Muscle layer of colon (tissue), 2 donors: ENCODE data around the gene STARD8.
A peak's percentile ranks its signal among the peaks of the same experiment; 100 is the strongest.

Source experiments
- H3K27ac ChIP-seq: one replicate; pipeline ENCODE4 v1.7.0; 2013; ENCODE audit warnings: low read depth, mild to moderate bottlenecking, low read length, moderate library complexity
- H3K27me3 ChIP-seq, 2 donors: one replicate each; pipeline ENCODE4 v1.7.0; 2013; ENCODE audit warnings: low read length in 2 of 2, mild to moderate bottlenecking in 2 of 2; ENCODE audit not compliant: insufficient read depth in 2 of 2, control insufficient read depth in 1 of 2
- H3K36me3 ChIP-seq: one replicate; pipeline ENCODE4 v1.7.0; 2013; ENCODE audit warnings: mild to moderate bottlenecking, low read length; ENCODE audit not compliant: insufficient read depth
- H3K4me1 ChIP-seq: one replicate; pipeline ENCODE4 v1.7.0; 2013; ENCODE audit warnings: mild to moderate bottlenecking, low read length; ENCODE audit not compliant: insufficient read depth
- H3K4me3 ChIP-seq, 2 donors: one replicate each; pipeline ENCODE4 v1.7.0; 2013; ENCODE audit warnings: low read length in 2 of 2, low read depth in 1 of 2, mild to moderate bottlenecking in 1 of 2, moderate library complexity in 1 of 2
- H3K9ac ChIP-seq: one replicate; pipeline ENCODE4 v1.7.0; 2013; ENCODE audit warnings: low read length
- H3K9me3 ChIP-seq: one replicate; pipeline ENCODE4 v1.7.0; 2013; ENCODE audit warnings: mild to moderate bottlenecking, low read length
- donor health status: abdominal sarcoma.
- donor health status: Adenocarcinoma of cecum.

The STARD8 gene

DNA sequence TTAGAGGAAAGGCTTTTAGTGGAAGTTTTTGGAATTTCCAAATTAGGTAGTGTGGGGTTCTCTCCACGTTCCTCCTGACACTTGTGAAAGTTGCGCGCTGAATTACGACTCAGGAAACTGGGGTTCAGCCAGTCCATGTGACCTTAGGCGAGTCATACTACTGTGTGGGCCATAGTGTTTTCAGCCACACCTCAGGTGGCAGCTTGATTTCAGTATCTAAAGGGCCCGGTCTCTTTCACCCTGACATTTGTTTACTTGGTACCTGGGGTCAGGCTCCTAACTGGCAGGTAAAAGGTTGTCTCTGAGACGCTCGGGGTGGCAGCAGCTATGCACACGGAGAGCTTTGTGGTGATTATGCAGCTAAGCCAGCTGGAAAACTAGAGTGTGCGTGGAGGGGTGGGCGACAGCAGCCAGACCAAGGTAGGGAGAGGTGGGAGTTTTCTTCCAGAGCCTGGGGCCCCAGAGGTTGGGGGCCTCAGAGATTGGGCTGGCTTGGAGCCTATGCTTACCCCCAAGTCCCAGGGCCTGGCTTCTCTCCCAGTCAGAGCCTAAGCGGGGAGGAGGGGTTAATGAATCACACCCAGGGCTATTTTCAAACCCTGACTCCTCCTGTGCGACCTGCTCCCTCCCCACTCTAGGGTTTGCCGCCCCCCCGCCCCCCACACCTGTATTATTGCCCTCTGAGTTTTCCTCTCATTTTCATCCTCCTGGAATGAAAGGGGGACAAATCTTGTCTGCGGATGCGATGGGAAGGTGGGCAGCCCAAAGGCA is 47.2 kb downstream of the STARD8 start:
- Histone ChIP-seq H3K27ac (peak overlapping the region; percentile 44), H3K36me3 (no peaks in the 10 kb centered on the region), H3K9ac (no peak overlapping the region), H3K27me3 (peaks cover 0 to 28% of the 10 kb centered on the region in 2 donors), H3K9me3 (no peaks in the 10 kb centered on the region), H3K4me3 (peak overlapping the region in 1 of 2 donors; percentile 49), H3K4me1 (no peaks in the 10 kb centered on the region)

DNA sequence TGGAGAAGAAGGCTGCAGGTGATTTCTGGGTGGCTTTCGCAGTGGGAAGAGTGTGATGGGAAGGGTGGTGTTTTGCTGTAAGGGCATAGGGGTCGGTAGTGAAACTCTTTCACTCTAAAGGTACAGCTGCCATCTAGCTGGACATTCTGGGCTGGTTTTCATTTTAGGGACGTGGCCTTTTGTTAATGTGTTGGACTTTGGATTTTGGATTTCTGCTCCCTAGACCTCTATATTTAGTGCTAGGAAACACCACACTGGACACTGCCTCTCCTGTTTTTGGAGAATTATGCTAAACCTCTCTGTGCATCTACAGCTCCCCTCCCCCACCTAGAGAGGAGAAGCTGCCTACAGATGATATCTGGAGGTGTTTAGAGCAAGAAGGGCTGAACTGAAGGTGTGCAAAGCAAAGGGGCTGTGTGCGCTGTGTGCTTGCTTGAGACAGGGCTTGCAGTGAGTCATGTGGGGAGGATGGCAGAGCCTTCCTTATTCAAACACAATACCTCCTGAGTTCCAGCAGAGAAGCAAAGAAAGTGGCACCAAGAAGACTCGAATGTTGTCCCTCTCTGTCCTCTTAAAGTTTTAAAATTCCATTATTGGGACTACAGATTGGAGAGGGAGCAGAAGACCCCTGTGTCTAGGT is 47.9 kb downstream of the STARD8 start:
- H3K27me3 ChIP-seq = peaks cover 0 to 28% of the 10 kb centered on the region in 2 donors
- no peak overlapping the region for H3K9ac ChIP-seq
- H3K27ac ChIP-seq = no peak overlapping the region
- H3K4me3 ChIP-seq = no peak overlapping the region
- H3K4me1 ChIP-seq = no peaks in the 10 kb centered on the region
- no peaks in the 10 kb centered on the region for H3K36me3 ChIP-seq
- no peaks in the 10 kb centered on the region for H3K9me3 ChIP-seq

DNA sequence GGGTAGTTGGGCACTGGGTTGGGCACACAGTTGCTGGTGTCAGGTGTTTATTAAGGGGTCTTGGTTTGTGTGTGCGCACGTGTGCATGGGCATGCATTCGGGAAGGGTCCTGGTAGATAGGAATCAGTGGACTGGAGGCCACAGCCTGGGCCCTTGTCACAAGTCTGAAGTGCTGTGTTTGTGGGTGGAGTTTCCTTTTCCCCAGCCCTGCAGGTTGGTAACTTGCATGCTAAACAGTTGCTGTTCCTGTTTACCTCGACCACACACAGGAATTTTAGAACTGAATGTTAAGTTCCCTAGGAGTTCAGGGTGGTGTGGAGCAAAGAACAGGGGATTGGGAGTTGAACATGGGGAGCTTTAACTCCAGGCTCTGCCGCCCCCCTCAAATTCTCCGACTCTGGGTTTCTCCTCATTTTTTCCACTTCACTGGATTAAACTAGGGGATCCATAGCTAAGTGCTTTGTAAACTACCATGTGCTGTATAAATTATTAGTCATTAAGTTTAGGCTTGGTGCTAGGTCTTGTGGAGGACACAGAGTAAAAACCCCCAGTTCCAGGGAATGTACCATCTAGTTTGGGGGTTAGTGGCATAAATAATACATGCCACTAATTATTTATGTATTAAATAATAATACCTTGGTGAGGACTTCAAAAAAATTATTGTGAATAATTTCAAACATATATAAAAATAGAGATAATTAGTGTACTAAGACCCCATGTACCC is 49.0 kb downstream of the STARD8 start:
- H3K4me1 ChIP-seq = no peaks in the 10 kb centered on the region
- H3K4me3 ChIP-seq = no peak overlapping the region
- H3K9ac ChIP-seq = no peak overlapping the region
- no peaks in the 10 kb centered on the region for H3K9me3 ChIP-seq
- H3K27ac ChIP-seq = no peak overlapping the region
- no peaks in the 10 kb centered on the region for H3K36me3 ChIP-seq
- peaks cover 0 to 24% of the 10 kb centered on the region in 2 donors for H3K27me3 ChIP-seq

DNA sequence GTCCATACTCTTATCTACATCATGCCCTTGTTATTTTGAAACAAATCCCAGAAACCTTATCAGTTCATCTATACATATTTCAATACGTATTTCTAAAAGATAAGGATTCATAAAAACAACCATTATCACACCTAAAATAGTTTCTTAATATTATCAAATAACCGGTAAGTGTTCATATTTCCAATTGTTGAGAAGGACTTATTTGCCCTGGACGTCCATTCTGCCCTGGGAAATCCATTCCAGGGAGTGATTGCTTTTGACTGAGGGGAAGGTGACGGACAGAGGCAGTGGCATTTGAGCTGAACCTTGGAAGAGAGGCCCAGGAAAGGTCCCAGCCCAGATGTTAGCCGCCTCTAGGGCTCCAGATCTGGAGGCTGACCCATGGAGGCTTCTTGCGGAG is 49.6 kb downstream of the STARD8 start:
- H3K4me3 ChIP-seq = no peak overlapping the region
- peaks cover 0 to 28% of the 10 kb centered on the region in 2 donors for H3K27me3 ChIP-seq
- H3K4me1 ChIP-seq = no peaks in the 10 kb centered on the region
- no peaks in the 10 kb centered on the region for H3K36me3 ChIP-seq
- no peaks in the 10 kb centered on the region for H3K9me3 ChIP-seq
- H3K9ac ChIP-seq = no peak overlapping the region
- H3K27ac ChIP-seq = no peak overlapping the region

DNA sequence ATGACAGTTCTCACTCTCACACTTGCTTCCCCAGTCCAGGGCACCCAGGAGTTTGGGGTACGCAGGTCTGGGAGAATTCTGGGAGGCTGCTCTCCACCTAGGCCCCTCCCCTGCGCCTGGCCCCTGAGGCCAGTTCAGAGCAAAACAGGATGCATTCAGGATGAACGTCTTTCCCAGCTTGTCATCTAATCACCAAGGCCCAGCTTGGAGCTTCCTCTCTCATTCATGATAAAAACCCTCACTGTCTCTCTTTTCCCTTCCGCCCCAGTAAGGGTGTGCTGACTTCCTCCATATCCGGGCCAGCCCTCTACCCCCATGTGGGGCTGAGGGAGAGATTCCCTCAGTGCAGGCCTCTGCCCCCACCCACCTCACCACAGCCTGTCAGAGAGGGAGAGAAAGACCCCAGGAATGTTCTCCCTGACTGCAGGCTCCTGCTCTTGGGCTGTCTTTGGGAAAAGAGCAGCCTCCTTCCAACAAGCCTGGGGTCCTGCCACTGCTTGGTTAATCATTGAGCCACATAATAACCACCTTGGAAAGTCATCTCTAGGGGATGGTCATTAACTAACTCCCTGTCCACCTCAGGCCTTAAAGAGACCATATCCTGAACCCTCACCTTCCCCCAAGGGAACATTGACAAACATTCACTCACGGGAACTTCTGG is 50.1 kb downstream of the STARD8 start:
- H3K27ac ChIP-seq = no peak overlapping the region

DNA sequence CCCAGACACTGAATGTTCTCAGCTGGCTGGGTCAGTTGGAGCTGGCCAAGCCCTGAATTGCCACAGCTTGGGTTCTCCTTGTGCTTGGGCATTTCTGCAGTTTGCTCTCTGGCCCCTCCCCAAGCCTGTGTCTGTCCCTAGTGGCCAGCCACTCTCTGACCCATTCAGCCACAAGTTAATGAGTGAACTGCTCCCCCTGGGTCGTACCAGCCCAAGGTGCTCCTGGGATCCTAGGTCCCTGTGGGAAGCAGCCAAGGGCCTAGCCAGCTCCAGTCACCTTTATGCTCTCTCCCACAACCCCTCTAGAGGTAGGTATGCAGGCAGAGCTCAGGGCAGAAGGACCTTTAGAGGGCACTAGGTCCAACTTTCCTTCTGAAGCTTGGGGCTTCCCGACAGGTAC is 51.5 kb downstream of the STARD8 start:
- Histone ChIP-seq H3K27ac (no peak overlapping the region), H3K9me3 (no peaks in the 10 kb centered on the region), H3K4me3 (no peak overlapping the region), H3K4me1 (no peaks in the 10 kb centered on the region), H3K36me3 (no peaks in the 10 kb centered on the region), H3K9ac (no peak overlapping the region), H3K27me3 (peaks cover 0 to 24% of the 10 kb centered on the region in 2 donors)

More for the DNA sequence above, 50.1 kb downstream of the STARD8 start:
- no peaks in the 10 kb centered on the region for H3K36me3 ChIP-seq
- H3K9ac ChIP-seq = no peak overlapping the region
- H3K27me3 ChIP-seq = peaks cover 0 to 29% of the 10 kb centered on the region in 2 donors
- no peaks in the 10 kb centered on the region for H3K4me1 ChIP-seq
- no peaks in the 10 kb centered on the region for H3K9me3 ChIP-seq
- H3K4me3 ChIP-seq = no peak overlapping the region

DNA sequence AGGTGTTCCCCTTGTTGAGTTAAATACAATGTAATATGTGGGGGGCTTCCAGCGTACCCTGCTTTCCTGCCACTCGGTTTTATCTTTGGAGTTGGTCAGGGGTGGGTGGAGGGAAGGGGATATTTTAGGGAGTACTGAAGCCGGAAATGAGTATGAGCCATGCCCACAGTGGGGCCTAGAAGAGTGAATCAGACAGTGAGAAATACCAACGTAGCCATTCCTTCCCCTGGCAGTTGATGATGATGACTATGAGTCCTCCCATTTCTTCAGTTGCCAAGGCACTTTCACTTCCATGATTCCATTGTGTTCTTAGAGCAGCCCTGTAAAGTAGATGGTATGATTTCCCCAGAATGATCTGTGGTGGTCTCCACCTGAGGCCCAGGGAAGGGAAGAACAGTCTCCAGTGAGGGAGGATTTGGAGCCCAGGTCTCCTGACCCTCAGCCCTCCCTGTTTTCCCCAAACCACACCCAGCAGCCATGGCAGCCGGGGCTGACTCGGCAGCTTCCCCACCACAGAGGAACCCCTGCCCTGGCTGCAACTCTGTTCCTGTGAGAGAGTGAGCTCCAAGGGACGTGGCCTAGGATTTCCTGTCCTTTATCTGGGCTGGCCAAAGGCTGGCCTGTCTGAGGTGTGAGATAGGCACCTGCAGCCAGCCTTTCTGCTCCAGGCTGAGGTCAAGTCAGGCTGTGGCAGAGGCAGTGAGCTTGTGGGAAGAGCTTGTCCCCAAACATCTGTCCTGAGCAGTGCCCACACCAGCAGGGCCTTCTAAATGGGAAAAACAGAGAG is 52.7 kb downstream of the STARD8 start:
- Histone ChIP-seq H3K36me3 (no peaks in the 10 kb centered on the region), H3K27ac (no peak overlapping the region), H3K4me3 (no peak overlapping the region), H3K9ac (no peak overlapping the region), H3K4me1 (no peaks in the 10 kb centered on the region), H3K9me3 (no peaks in the 10 kb centered on the region), H3K27me3 (peaks cover 0 to 22% of the 10 kb centered on the region in 2 donors)

DNA sequence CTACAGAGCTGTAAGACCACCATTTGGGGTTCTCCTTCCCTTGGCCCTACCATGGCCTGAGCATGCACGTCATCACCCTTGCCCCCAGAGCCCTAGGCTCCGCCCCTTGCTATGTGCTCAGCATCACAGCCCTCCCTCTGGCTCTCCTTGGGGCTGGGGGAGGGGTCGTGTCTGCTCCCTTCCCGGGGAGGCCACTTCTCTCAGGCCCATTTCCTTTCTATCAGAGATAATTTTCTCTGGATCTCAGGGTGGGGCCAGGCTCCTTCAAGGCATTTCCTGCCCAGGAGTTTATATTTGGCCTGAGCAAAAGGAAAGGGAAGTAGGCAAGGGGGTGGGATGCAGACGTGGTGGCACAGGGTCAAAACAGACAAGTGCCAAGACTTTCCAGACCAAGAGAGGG is 55.9 kb downstream of the STARD8 start:
- Histone ChIP-seq H3K9me3 (no peaks in the 10 kb centered on the region), H3K9ac (no peak overlapping the region), H3K27me3 (peaks cover 0 to 12% of the 10 kb centered on the region in 2 donors), H3K4me1 (no peaks in the 10 kb centered on the region), H3K4me3 (no peak overlapping the region), H3K27ac (no peak overlapping the region), H3K36me3 (no peaks in the 10 kb centered on the region)

DNA sequence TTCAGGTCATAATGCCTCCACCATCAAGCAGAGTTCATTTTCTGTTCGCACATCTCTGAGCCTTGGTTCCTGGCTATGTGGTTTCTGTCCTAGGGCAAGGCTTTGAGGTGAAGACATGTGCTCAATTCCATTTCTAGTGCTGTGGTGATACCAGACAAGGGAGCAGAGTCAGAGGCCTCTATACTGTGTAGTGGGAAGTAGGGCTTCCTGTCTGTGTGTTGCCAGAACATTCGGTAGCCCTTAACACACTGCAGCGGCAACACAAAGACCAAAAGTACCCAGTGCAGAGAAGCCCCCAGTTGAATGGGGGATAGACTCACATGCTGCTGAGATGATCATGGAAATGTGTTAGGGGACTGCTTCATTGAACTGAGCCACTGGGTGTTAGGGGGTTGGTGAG is 56.4 kb downstream of the STARD8 start:
- no peak overlapping the region for H3K9ac ChIP-seq
- H3K9me3 ChIP-seq = no peaks in the 10 kb centered on the region
- H3K4me3 ChIP-seq = no peak overlapping the region
- no peak overlapping the region for H3K27ac ChIP-seq
- H3K4me1 ChIP-seq = no peaks in the 10 kb centered on the region
- no peaks in the 10 kb centered on the region for H3K36me3 ChIP-seq
- peaks cover 0 to 12% of the 10 kb centered on the region in 2 donors for H3K27me3 ChIP-seq

DNA sequence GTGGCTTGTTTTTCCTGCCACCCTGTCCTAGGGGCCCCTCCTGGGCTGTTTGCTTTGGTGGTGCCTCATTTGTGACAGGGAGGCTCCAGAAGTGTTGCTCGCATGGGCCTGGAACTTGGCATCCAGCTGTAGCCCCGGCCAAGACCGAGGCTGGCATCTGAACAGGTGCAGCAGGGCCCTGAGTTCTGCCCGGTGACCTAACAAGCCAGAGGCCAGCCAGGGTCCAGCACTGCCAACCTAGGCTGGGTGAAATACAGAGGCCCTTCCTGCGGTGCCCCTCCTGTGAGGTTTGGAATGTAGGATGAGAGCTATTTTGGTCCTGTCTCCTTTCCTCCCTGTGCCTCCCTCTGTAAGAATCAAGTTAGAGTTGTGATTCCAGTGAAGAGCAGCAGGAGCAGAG is 58.5 kb downstream of the STARD8 start:
- Histone ChIP-seq H3K9ac (no peak overlapping the region), H3K9me3 (no peaks in the 10 kb centered on the region), H3K4me3 (no peak overlapping the region), H3K27me3 (peaks cover 0 to 12% of the 10 kb centered on the region in 2 donors), H3K36me3 (no peaks in the 10 kb centered on the region), H3K4me1 (no peaks in the 10 kb centered on the region), H3K27ac (no peak overlapping the region)
